IMR-90 (cell line): ENCODE results near the gene ENAH. TPM values are rescaled to one million over a fixed set of nuclear protein-coding genes. Genes with fewer than 3 reads are reported as not detected.

Source experiments
- ATAC-seq: fragments of 200-7000 bp; cut with Tn5 transposase; 2 replicates; pipeline ENCODE4 v1.9.1; 2020; ENCODE audit warnings: low read depth, mild to moderate bottlenecking, moderate library complexity
- BruUV-seq: library from RNA; stranded (reverse); fragments of 400-500 nt; replicated peaks from 2 replicates; lab custom pipeline; 2021; lab: Mats Ljungman, UMichigan
- CTCF ChIA-PET: fragments of 300-600 bp; formaldehyde crosslinking; extraction: SDS; loops from one replicate; lab custom pipeline; 2021; ENCODE audit warnings: antibody characterized with exemption; lab: Yijun Ruan, JAX
- POLR2A ChIA-PET: fragments of 300-600 bp; sonication (Branson Sonifier 250); formaldehyde crosslinking; loops from one replicate; lab custom pipeline; 2022; ENCODE audit warnings: antibody characterized with exemption; ENCODE audit not compliant: unreplicated experiment; lab: Charles Lee
- DNase-seq: peaks from one replicate; pipeline ENCODE4 v3.0.0; 2013
- H2AFZ ChIP-seq: replicated peaks from 2 replicates; pipeline ENCODE3; 2013; ENCODE audit warnings: low read length, mild to moderate bottlenecking; ENCODE audit not compliant: poor library complexity
- H2AK5ac ChIP-seq: 2 replicates; pipeline ENCODE4 v1.6.1; 2013; ENCODE audit warnings: low read depth, low read length, inconsistent platforms
- H2AK9ac ChIP-seq: replicated peaks from 2 replicates; pipeline ENCODE3; 2013; ENCODE audit warnings: mild to moderate bottlenecking, low read depth, low read length, moderate library complexity; ENCODE audit not compliant: poor library complexity
- H2BK120ac ChIP-seq: 2 replicates; pipeline ENCODE4 v1.6.1; 2013; ENCODE audit warnings: low read depth, low read length, inconsistent platforms
- H2BK15ac ChIP-seq: 3 replicates; pipeline ENCODE4 v1.6.1; 2013; ENCODE audit warnings: low read depth, low read length, inconsistent platforms
- H2BK20ac ChIP-seq: 2 replicates; pipeline ENCODE4 v1.6.1; 2013; ENCODE audit warnings: low read depth, mild to moderate bottlenecking, inconsistent platforms, low read length, moderate library complexity
- H2BK5ac ChIP-seq: 2 replicates; pipeline ENCODE4 v1.6.1; 2013; ENCODE audit warnings: mild to moderate bottlenecking, low read depth, low read length, inconsistent platforms; ENCODE audit not compliant: poor library complexity, severe bottlenecking
- H3K14ac ChIP-seq: replicated peaks from 2 replicates; pipeline ENCODE4 v1.6.1; 2013; ENCODE audit warnings: low read depth, low read length, inconsistent platforms
- H3K18ac ChIP-seq: 2 replicates; pipeline ENCODE4 v1.6.1; 2013; ENCODE audit warnings: low read depth, low read length, control low read depth
- H3K23ac ChIP-seq: 2 replicates; pipeline ENCODE4 v1.6.1; 2013; ENCODE audit warnings: low read depth, low read length, inconsistent platforms
- H3K27ac ChIP-seq: 2 replicates; pipeline ENCODE4 v1.5.1; 2013; ENCODE audit warnings: mild to moderate bottlenecking, control low read depth, low read length; ENCODE audit not compliant: insufficient read depth
- H3K27me3 ChIP-seq: 2 replicates; pipeline ENCODE4 v1.6.1; 2013; ENCODE audit warnings: low read length; ENCODE audit not compliant: control insufficient read depth, insufficient read depth
- H3K36me3 ChIP-seq: 2 replicates; pipeline ENCODE4 v1.6.1; 2013; ENCODE audit warnings: low read length, mixed read lengths; ENCODE audit not compliant: control insufficient read depth, insufficient read depth
- H3K4ac ChIP-seq: 2 replicates; pipeline ENCODE4 v1.6.1; 2013; ENCODE audit warnings: low read depth, low read length, inconsistent platforms
- H3K4me1 ChIP-seq: 2 replicates; pipeline ENCODE4 v1.6.1; 2013; ENCODE audit warnings: low read length, mixed read lengths; ENCODE audit not compliant: control insufficient read depth, insufficient read depth
- H3K4me2 ChIP-seq: 2 replicates; pipeline ENCODE4 v1.6.1; 2013; ENCODE audit warnings: low read depth, mild to moderate bottlenecking, control low read depth, low read length, moderate library complexity
- H3K4me3 ChIP-seq: 2 replicates; pipeline ENCODE4 v1.5.1; 2013; ENCODE audit warnings: low read depth, mild to moderate bottlenecking, control low read depth, low read length, moderate library complexity; ENCODE audit not compliant: insufficient read depth
- H3K56ac ChIP-seq: 2 replicates; pipeline ENCODE4 v1.6.1; 2013; ENCODE audit warnings: low read length, inconsistent platforms; ENCODE audit not compliant: insufficient read depth; ENCODE audit errors: extremely low read depth
- H3K79me1 ChIP-seq, 2 experiments: 2 replicates each; pipeline ENCODE4 v1.6.1; 2013; ENCODE audit warnings: low read length in 2 of 2, inconsistent platforms in 1 of 2, low read depth in 1 of 2
- H3K9ac ChIP-seq: 2 replicates; pipeline ENCODE4 v1.6.1; 2013; ENCODE audit warnings: low read depth, low read length, control low read depth
- H3K9me1 ChIP-seq: 2 replicates; pipeline ENCODE4 v1.6.1; 2013; ENCODE audit warnings: low read length, inconsistent platforms; ENCODE audit not compliant: insufficient read depth
- H3K9me3 ChIP-seq: 2 replicates; pipeline ENCODE4 v1.6.1; 2013; ENCODE audit warnings: low read length; ENCODE audit not compliant: control insufficient read depth, insufficient read depth
- H4K20me1 ChIP-seq: 2 replicates; pipeline ENCODE4 v1.6.1; 2013; ENCODE audit warnings: low read length, inconsistent platforms; ENCODE audit not compliant: insufficient read depth
- H4K5ac ChIP-seq: 2 replicates; pipeline ENCODE4 v1.6.1; 2013; ENCODE audit warnings: mild to moderate bottlenecking, low read depth, low read length, control low read depth
- H4K8ac ChIP-seq, 2 experiments: 2 replicates each; pipeline ENCODE4 v1.6.1; 2013; ENCODE audit warnings: low read depth in 2 of 2, low read length in 2 of 2, control low read depth in 1 of 2, inconsistent platforms in 1 of 2
- H4K91ac ChIP-seq: 2 replicates; pipeline ENCODE4 v1.6.1; 2013; ENCODE audit warnings: low read depth, low read length, inconsistent platforms; ENCODE audit not compliant: insufficient read depth
- BHLHE40 ChIP-seq: fragments of 150-350 bp; IDR thresholded peaks from 2 replicates; pipeline ENCODE4 v1.6.1; 2016; ENCODE audit warnings: mild to moderate bottlenecking, low read depth, low read length
- CEBPB ChIP-seq: IDR thresholded peaks from 2 replicates; pipeline ENCODE4 v1.6.1; 2012; ENCODE audit warnings: low read depth, low read length, improper control_type of control experiment
- CHD1 ChIP-seq: IDR thresholded peaks from 2 replicates; pipeline ENCODE4 v1.6.1; 2012; ENCODE audit warnings: low read depth, low read length, improper control_type of control experiment
- CTCF ChIP-seq: conservative IDR thresholded peaks from 2 replicates; pipeline ENCODE4 v1.5.1; 2012; ENCODE audit warnings: mild to moderate bottlenecking, low read depth, low read length, improper control_type of control experiment
- ELK1 ChIP-seq: fragments of 150-350 bp; IDR thresholded peaks from 2 replicates; pipeline ENCODE4 v1.6.1; 2016; ENCODE audit warnings: low read depth, mild to moderate bottlenecking, low read length, moderate library complexity, borderline replicate concordance
- FOS ChIP-seq: fragments of 150-350 bp; IDR thresholded peaks from 2 replicates; pipeline ENCODE4 v1.6.1; 2016; ENCODE audit warnings: low read depth, low read length
- MAFK ChIP-seq: IDR thresholded peaks from 2 replicates; pipeline ENCODE4 v1.6.1; 2012; ENCODE audit warnings: low read depth, low read length, improper control_type of control experiment
- MAZ ChIP-seq: IDR thresholded peaks from 2 replicates; pipeline ENCODE4 v1.6.1; 2012; ENCODE audit warnings: low read depth, mild to moderate bottlenecking, low read length, improper control_type of control experiment, moderate library complexity, borderline replicate concordance
- MXI1 ChIP-seq: IDR thresholded peaks from 2 replicates; pipeline ENCODE4 v1.6.1; 2012; ENCODE audit warnings: low read depth, mild to moderate bottlenecking, low read length, moderate library complexity, borderline replicate concordance
- NFE2L2 ChIP-seq: fragments of 150-350 bp; IDR thresholded peaks from 2 replicates; pipeline ENCODE4 v1.6.1; 2016; ENCODE audit warnings: low read depth, mild to moderate bottlenecking, low read length
- POLR2A ChIP-seq: IDR thresholded peaks from 2 replicates; pipeline ENCODE4 v1.6.1; 2012; ENCODE audit warnings: mild to moderate bottlenecking, low read depth, low read length
- RAD21 ChIP-seq: IDR thresholded peaks from 2 replicates; pipeline ENCODE4 v1.6.1; 2012; ENCODE audit warnings: low read length, improper control_type of control experiment
- RCOR1 ChIP-seq: IDR thresholded peaks from 2 replicates; pipeline ENCODE4 v1.6.1; 2012; ENCODE audit warnings: mild to moderate bottlenecking, low read length, improper control_type of control experiment; ENCODE audit not compliant: insufficient replicate concordance
- RFX5 ChIP-seq: IDR thresholded peaks from 2 replicates; pipeline ENCODE4 v1.8.0; 2012; ENCODE audit warnings: low read depth, mild to moderate bottlenecking, low read length, moderate library complexity
- SMC3 ChIP-seq: fragments of 150-350 bp; IDR thresholded peaks from 2 replicates; pipeline ENCODE4 v1.6.1; 2016; ENCODE audit warnings: low read depth, mild to moderate bottlenecking, antibody characterized with exemption, low read length, moderate library complexity
- USF2 ChIP-seq: fragments of 150-350 bp; IDR thresholded peaks from 2 replicates; pipeline ENCODE4 v1.6.1; 2017; ENCODE audit warnings: mild to moderate bottlenecking, antibody characterized with exemption, low read length, low read depth
- WGBS, 2 experiments: methylation state at CpG; one replicate each; pipeline versions ENCODE4 v1.1.5 to v1.1.7; 2013; ENCODE audit warnings: missing lambda C conversion rate in 2 of 2; ENCODE audit not compliant: insufficient read length in 1 of 2; ENCODE audit errors: extremely low coverage in 2 of 2; 5-methylcytosine and 5-hydroxymethylcytosine counted together
- dilution Hi-C: fragments of 300-500 bp; cut with HindIII; formaldehyde crosslinking; loops from one replicate; pipeline ENCODE4 v1.14.3; 2018; ENCODE audit warnings: low sequenced_read_pairs; ENCODE audit not compliant: unreplicated experiment
- in situ Hi-C: fragments of 300-500 bp; cut with MboI; formaldehyde crosslinking; loops from 3 replicates; pipeline ENCODE4 v1.14.3; 2019; ENCODE audit warnings: low sequenced_read_pairs, inconsistent platforms, mixed read lengths
- intact Hi-C: fragments of 100-400 bp; cut with micrococcal nuclease; formaldehyde crosslinking; loops from 2 replicates; pipeline ENCODE4 v1.10.0; 2022
- polyA plus RNA-seq, 3 experiments: library from polyadenylated mRNA; depleted of rRNA; stranded (reverse); fragments of >200 nt; gene quantifications; 2 replicates each; pipeline ENCODE4 v1.2.3, GENCODE V29; 2012; ENCODE audit warnings: low replicate concordance in 1 of 3
- total RNA-seq: library from RNA; depleted of rRNA; stranded (reverse); fragments of >200 nt; gene quantifications from 2 replicates; pipeline ENCODE4 v1.2.3, GENCODE V29; 2012

ENAH gene
- total and polyA plus RNA-seq, 2 of the 4 experiments (the other 2 are of a cell fraction), result 61.3 to 86.9 TPM

- in situ Hi-C loops, result no loop called here
Measured at GRCh38 chr1:225674381-225674780, 21.5 kb upstream of the ENAH start.

More at GRCh38 chr1:225674381-225674780, 21.5 kb upstream of the ENAH start:
- Histone ChIP-seq H3K23ac (no peak overlapping the region), H3K36me3 (no peaks in the 10 kb centered on the region), H3K4me2 (no peak overlapping the region), H3K9ac (no peak overlapping the region), H4K20me1 (no peaks in the 10 kb centered on the region), H3K4me3 (no peak overlapping the region), H3K79me1 (no peaks in the 10 kb centered on the region; a peak in 1 of 4 replicates), H3K56ac (no peak overlapping the region), H2BK5ac (no peak overlapping the region), H3K9me3 (no peaks in the 10 kb centered on the region), H4K91ac (no peak overlapping the region), H4K8ac (no peak overlapping the region), H3K4ac (no peak overlapping the region), H2AK5ac (no peak overlapping the region), H2BK120ac (no peak overlapping the region), H2AFZ (no peak overlapping the region), H3K4me1 (no peaks in the 10 kb centered on the region), H3K27me3 (no peaks in the 10 kb centered on the region), H3K27ac (no peak overlapping the region), H3K14ac (no peak overlapping the region), H4K5ac (no peak overlapping the region), H2AK9ac (no peak overlapping the region), H3K18ac (no peak overlapping the region), H3K9me1 (no peaks in the 10 kb centered on the region), H2BK20ac (no peak overlapping the region), H2BK15ac (no peak overlapping the region)
- no peak for DNase-seq
- dilution Hi-C loops (no loop called here), intact Hi-C loops (no loop called here)
- CTCF ChIA-PET, result no interaction called here
- no CpG with 5 or more reads among the region's 2 CpGs for WGBS, 2 experiments
- TF ChIP-seq MAZ, result no peak
- no peak for TF ChIP-seq NFE2L2
- no peak for TF ChIP-seq MAFK
- no peak for TF ChIP-seq SMC3
- no peak for TF ChIP-seq RAD21
- no peak for TF ChIP-seq CHD1
- no peak for TF ChIP-seq ELK1
- TF ChIP-seq USF2, result no peak
- no peak for TF ChIP-seq RFX5
- no peak for TF ChIP-seq POLR2A
- TF ChIP-seq CEBPB, result no peak
- TF ChIP-seq BHLHE40, result no peak
- TF ChIP-seq CTCF, result no peak
- no peak for TF ChIP-seq MXI1
- no peak for TF ChIP-seq FOS
- TF ChIP-seq RCOR1, result no peak
- POLR2A ChIA-PET, result no interaction called here
- no TSS peak for BruUV-seq
- no peak for ATAC-seq
